Stimulated activated CD4-positive, alpha-beta T cell treated with anti-CD3 and anti-CD28 coated beads, TNF-alpha, amount 100 ng/mL, for 24 hours (primary cell): ENCODE results near the gene FREM2.

Experiments
- DNase-seq, 3 experiments: peaks; one replicate each; pipeline ENCODE4 v3.0.0-alpha.2; 2020; ENCODE audit warnings: low read depth in 3 of 3

The FREM2 gene

DNA sequence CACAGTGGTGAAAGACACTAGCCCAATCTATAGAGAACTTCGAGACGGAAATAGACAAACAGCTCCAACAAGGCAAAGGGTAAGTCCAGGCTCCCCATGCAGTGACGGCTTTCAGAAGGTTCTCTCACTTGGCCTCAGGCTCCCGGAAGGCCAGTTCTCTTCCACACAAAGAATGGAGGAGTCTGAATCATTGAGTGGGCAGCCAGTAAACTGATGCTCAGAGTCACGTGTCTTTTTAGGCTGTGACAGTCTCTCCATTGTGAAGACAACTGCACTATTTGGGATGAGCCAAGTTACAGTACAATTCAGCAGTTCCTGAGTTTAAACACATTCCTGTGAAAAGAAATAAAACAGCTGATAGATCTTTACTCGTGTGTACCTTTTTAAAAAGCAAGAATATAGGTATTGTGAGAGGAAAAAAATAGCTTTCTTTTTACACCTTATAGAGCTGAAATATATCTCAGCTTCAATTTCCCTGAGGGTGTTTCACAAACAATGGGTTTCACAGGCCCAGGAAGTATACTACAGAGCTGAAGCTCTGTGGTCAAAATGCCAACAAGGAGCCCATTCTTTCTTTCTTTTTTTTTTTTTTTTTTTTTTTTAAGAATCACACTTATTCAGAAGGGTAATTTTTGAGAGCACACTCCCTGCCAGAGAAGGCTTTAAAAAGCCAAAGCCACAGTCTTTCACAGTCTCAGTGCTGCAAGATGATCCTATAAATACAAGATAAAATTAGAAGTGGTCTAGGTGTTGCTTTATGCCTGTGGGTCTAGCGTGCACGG, 135.1 kb downstream of the FREM2 start:
- no peak for DNase-seq

DNA sequence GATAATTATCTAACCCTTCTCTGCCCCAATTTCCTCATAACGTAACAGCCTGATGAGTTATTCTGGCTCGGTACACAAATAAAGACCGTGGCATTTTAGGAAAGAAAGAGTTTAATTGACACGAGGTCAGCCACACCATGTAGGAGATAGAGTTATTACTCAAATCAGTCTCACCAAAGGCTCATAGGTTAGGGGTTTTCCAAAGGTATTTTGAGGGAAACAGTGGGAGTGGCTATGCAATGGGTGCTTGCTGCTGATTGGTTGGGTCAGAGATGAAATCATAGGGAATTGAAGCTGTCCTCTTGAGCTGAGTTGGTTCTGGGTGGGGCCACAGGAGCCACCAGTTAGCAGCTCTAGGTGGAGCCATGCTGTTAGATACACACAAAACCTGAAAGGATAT, 137.5 kb downstream of the FREM2 start:
- DNase-seq, result no peak

DNA sequence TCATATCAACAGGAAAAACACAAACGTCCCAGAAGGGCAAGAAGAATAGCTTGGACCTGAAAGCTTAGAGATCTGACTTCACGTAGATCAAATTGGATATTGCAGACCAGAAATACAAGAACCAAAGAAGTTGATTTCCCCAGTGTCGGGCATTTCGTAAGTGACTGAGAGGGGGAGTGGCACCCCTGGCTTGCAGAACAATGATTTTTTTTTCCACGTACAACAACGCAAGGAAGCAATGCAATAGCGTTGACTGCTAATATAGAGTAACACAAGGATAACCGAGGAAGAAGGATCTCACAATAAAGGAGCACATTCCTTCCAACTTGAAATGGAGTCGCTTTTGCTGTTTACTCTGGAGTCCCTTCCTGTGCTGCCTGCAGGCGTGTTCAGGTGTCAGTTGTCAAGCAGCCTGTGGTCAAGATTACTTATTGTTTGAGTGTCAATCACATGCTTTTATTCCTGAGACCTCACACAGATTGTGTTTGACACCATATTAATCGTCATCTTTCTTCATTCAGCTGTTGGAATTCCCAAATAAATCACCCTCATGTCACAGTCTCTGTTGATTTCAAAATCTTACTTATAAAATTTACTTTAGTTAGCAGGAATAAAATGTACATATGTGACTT, 139.4 kb downstream of the FREM2 start:
- DNase-seq, result no peak

DNA sequence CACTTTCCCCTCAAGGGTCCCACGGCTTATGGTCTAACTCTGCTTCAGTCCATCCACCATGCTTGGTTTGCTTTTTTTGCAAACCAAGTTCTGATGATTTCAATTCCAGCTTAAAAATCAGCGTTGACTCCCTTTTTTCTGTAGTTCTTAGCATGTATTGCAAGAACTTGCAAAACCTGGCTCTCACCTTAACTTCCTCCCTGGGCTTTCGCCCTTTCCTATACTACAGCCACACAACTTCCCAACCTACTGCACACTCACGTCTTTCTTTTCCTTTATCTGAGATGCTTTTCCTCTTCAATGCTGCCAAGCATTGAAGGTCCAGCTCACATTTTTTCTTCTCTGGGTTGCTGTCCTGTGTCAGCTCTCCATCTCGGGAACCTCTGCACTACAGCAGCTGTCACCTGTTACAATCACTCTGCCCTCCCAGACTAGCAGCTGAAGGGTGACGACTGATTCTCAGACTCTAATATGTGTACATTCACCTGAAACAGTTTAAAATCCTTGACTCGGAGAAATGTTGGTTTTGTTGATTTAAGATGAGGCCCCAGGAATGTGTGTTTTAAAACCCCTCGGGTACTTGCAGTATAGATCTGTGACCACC, 143.7 kb downstream of the FREM2 start:
- DNase-seq, result no peak

DNA sequence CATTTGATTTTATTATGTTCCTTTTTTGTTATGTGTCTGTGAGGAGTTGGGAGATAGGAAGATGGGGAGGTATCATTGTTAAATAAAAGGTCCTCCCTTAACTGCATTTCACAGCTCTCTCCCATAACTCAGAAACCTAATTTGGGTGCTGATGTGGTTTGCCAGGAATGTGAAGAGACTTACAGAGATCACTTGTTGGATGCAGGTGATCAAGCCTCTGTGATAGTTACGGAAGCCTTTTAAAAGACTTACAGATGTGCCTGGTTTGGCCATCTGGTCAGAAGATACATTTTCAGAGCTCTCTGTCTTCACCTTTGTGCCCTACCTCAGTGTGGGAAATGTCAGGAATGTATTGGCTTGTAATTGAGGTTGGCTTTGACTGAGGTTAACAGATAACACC, 157.7 kb downstream of the FREM2 start:
- DNase-seq, result no peak

DNA sequence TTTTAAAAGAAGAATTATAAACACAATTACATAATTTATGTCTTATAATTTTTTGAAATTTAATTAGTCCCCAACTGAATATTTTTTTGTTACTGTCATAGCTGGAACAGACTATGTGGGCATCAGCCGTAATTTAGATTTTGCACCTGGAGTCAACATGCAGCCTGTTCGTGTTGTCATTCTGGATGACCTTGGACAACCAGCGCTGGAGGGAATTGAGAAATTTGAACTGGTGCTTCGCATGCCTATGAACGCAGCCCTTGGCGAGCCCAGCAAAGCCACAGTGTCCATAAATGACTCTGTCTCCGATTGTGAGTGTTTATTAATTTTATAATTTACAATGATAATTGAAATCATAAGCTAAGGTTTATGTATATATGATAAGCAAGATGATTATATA, 161.5 kb downstream of the FREM2 start:
- no peak for DNase-seq

DNA sequence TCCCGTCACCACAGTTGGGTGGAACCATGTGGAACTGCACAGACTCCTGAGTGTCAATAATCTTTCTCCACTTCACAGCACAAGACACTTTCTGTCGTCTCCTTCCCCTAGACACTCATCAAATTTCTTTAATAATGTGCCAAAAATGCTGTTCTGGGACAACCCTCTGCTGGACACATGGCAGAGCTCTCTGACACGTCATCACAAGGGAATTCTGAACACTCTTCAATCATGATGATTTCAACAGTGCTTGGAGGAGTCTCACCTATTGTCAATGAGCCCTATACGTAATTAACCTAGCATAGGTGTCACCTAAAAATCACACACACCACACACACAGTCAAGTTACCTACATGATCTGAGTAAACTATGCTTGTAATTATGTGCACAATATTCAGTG, 162.4 kb downstream of the FREM2 start:
- no peak for DNase-seq

DNA sequence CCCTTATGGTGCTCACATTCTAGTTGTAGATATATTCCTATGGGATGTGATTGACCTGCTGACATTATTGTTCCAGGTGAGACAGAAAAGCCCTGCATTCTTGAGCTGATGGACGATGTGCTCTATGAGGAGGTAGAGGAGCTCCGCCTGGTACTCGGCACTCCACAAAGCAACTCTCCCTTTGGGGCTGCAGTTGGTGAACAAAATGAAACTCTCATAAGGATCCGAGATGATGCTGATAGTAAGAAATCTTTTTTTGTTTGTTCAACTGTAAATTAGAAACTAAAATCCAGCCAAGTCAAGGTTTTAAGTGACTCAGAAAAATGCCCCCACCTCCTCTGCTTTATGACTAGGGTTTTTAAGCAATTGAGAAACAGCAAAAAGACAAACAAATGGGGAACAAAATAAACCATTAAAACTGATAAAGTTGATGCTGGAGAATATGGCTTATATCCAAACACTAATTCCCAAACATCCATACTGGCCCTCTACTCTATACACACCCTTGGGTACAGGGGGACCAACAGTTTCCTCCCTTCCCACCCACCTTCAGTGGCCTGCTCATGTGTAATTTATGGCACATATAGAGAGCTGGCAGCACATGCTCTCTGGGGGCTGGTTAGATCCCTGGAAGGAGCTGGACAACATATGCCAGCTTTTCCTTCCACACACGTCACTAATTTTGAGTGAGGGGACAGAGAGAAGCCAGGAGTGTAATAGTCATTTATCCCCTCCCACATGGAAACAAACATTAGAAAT, 164.2 kb downstream of the FREM2 start:
- DNase-seq, result no peak

DNA sequence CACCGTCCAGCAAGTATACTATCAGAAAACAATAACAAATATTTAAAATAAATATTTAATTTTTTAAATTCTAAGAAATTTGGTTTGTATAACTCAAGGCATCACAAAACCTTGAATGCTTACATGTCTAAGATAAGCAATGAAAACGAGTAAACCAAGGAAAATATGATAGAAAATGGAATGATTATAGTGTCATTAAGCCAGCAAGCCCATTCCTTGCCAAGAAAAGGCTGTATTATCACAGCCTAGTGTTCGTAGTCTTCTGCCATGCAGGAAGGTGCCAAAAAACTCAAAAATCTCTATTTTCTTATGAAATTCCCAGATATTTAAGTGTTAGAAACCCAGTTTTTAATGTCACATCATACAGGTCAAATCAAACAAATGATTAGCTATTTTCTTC, 167.3 kb downstream of the FREM2 start:
- no peak for DNase-seq

DNA sequence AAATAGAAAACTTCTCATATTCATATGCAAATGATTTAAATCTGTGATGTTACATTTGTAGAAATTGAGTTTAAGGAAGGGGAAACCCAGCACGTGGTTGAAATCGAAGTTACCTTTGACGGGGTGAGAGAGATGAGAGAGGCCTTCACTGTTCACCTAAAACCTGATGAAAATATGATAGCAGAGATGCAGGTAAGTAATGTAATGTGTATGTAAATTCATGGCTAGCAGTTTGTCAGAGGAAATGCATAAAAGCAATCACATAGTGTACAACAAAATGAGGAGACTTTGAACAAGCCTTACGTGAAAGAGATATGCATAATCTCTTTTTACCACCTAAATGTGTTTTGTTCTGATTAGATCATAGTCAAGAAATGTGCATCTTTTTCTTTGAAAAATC, 169.2 kb downstream of the FREM2 start:
- DNase-seq, result no peak

DNA sequence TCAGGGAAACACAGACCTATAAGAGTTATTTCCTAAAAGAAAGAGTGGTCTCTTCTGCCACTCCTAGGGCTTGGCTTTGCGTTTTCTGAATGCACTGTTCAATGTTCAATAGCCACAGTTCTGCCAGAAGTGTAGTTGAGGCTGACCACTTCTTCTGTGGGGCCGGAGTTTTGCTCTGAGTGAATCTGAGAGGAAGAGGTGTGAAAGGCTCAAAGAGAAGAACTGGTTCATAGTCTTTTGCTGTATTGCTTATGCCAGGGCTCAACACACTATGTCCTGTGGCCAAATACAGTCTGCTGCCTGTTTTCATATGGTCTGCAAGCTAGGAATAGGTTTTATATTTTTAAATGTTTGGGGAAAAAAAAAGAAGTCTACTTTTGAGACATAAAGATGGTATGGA, 175.6 kb downstream of the FREM2 start:
- DNase-seq, result no peak

DNA sequence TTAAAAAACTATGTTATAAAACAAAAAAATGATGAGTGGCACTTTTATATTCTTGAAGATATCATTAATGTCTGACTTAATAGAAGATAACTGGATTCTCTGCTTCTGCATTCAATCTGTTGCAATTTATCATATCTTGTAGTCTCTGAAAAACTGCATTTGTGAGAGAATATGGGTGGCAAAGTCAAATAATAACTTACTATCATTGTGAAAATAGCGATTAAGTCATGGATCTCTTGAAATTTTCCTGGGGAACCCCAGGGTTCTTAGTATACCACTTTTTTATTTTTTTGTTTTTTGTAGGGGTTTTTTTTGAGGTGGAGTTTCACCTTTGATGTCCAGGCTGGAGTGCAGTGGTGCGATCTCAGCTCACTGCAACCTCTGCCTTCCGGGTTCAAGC, 176.7 kb downstream of the FREM2 start:
- no peak for DNase-seq

DNA sequence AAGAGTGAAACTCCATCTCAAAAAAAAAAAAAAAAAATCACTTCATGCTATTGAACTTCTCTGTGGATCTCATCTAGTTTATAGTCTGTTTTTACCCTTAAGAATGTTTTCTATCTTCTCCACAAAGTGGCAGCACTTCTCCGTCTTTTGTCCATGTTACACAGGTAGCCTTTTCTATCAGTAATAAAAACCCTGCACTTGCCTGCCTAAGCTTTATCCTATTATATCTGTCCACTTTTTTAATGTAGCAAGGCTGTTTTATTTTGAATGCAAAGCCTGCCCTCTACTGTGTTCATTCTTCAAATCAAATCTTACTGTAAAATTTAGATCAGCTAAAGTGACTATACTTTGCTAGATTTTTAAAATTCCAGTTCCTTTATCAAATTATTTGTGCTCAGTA, 179.8 kb downstream of the FREM2 start:
- no peak for DNase-seq

DNA sequence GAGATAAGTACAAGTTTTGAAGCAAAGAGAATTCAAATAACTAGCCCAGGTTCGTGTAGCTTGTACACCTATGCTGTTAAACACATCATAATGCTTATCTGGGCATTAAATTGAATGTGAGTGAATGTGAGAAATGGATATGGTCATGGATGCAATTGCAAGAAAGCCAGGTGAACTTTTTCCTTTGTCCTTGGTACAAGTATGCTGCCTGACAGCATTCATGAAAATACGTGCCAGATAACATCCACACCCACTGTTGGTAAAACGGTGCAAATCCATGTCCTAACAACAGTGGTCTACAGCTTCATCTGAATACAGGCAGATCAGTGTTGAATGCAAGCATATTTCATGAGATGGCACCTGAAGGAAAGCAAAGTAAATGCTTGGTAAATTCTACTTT, 181.5 kb downstream of the FREM2 start:
- no peak for DNase-seq

DNA sequence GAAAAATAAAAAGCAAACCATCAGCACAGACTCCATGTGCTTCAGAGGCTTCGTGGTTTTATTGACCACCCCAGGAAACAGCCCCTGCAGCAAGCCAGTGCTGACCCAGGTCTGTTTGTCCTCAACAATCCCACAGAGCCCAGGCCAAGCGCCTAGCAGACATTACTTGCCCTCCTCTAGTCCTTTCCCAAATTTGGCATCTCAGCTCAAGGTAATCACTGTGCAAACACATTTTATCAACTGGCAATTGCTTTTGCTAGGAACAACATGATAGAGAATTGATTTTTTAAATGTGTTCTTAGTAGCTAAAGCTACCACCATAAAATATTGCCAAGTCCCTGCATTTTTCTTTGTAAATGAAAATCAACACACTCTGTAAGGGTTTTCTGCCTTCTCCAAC, 182.0 kb downstream of the FREM2 start:
- no peak for DNase-seq

DNA sequence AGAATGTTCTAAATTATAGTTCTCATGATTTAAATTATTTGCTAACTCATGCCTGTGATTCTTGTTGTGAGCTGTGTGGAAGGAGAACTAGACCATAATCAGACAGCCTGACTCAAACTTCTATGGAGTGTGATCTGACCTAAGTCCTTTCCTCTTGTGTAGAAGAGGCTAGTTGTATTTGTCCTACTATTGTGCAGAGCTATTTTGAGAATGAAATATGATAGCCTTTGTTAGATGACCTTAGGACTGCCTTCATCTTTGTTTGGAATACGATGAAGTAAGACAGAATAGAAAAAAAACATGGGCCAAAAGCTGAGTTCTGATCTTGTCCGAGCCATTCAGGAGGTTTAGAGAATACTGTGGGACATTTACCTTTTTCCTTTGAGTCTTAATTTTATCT, 184.4 kb downstream of the FREM2 start:
- DNase-seq, result no peak

DNA sequence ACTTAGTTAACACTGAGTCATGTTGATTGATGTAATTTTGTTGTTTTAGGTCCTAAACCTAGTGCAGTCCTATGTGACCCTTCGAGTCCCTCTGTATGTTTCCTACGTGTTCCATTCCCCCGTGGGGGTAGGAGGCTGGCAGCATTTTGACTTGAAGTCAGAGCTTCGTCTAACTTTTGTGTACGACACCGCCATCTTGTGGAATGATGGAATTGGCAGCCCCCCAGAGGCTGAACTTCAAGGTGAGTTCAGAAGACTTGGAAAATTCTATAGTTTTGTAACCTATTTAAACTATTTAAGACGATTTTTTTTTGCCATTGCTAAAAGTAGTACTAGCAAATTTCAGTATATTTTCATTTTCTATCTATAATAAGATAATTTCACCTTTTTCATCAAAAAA, 185.8 kb downstream of the FREM2 start:
- peak in 2 of 3 experiments; percentile 1 to 25 for DNase-seq

DNA sequence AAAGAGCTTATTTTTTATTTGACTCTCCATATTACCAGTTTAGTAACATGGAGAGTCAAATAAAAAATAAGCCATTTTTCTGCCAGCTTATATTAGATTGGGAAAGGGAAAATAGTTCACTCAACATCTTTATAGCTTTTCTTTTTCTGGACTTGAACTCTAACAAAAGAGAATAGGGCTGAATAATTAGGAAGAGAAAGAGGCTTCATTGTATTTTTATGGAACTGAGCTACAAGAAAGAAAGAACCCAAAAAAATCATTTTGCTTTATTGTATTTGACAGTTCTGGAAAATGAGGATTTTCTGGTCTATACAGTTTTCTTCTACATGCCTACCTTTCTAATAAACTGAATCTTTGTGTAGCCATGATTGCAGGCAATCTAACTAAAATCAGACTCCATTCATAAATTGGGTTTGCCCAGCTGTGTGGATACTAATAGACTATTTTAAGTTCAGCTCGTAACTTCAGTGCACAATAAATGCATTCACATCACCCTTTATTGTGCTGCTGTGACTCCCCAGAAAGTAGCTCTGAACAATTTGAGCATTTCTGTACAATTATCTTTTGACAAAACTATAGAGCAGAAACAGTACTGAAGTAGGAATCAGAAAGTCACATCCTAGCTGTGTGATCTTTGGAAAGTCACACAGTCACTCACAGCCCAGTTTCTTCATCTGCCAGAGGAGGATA, 188.5 kb downstream of the FREM2 start:
- no peak for DNase-seq

DNA sequence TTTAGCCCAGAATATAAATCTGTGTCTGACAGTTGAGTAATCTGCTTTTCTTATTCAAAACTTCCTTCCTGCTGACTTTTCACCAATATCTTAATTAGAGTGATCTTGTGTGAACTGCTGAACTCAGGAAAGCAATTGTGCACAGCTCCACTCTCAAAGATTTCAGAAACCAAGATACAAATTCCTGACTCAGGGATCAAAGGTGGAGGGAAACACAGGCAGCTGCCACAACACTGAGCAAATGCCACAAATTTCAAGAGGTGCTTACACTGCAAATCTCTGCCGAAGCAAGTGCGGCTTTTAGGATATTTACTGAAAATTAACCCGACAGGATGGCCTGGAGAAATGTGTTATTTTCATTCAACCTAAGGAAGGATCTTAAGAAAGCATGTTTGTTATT, 192.4 kb downstream of the FREM2 start:
- no peak for DNase-seq

DNA sequence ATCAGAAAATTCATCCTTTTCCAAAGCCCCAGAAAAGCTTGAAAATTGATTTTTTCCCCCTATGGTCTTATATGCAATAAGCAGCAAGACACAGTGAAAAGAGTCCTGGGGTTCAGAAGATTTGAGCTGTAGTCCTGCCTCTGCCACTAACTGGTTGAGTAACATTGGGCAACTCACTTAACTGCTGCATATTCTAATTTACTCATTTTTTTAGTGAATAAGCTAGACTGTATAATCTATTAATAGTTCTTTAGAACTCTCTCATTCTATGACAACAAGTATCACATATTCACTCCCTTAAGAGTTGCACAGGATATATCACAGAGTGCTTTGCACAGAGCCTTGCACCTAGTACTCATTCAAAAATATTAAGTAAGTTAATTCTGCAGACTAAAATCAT, 192.9 kb downstream of the FREM2 start:
- DNase-seq, result no peak

DNA sequence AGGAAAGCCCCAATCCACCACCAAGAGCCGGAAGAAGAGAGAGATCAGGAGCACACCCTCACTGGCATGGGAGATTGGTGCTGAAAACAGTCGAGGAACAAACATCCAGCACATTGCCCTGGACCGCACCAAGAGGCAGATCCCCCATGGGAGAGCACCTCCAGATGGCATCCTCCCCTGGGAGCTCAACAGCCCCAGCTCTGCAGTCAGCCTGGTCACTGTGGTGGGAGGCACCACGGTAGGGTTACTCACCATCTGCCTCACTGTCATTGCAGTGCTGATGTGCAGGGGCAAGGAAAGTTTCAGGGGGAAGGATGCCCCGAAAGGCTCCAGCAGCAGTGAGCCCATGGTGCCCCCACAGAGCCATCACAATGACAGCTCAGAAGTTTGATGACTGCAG, 193.5 kb downstream of the FREM2 start:
- no peak for DNase-seq

DNA sequence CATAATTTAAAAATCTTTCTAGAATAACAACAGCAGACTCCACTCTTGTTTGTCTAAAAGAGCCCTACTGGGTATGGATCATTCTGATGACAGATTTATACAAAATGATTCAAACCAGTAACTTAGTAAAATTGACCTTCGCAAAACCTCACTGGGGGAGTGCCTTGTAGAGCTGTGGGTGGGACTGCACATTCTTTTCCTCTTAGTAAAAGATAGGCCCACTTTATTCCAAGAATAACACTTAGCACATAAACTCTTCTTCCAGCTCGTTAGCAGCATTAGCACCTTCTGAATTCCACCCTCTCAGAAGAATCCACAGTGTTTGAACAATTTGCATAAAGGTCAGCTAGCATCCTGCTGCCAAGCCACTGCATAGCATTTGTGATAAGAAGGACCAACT, 196.9 kb downstream of the FREM2 start:
- no peak for DNase-seq
